ENCODE data around the gene ISM2. TPM values are rescaled to one million over a fixed set of nuclear protein-coding genes. Genes with fewer than 3 reads are reported as not detected.

ISM2 gene
- total RNA-seq, 1 experiment from 2014 or later = not detected

GRCh38 chr14:77469067-77469505, 29.5 kb downstream of the ISM2 start:
- TF ChIP-seq EGR1 (IDR thresholded peaks at IDR 0.05; ENCODE audit: low read depth) (no peak), TCF7L2 (IDR thresholded peaks at IDR 0.05; ENCODE audit: borderline replicate concordance, extremely low read depth, insufficient read depth, insufficient read length) (no peak), ELF1 (IDR thresholded peaks at IDR 0.05; ENCODE audit: borderline replicate concordance, low read depth) (no peak), ZFX (IDR thresholded peaks at IDR 0.05) (no peak), POLR2A (IDR thresholded peaks at IDR 0.05; ENCODE audit: borderline replicate concordance, extremely low read depth, insufficient read depth, insufficient read length) (no peak), RAD21 (IDR thresholded peaks at IDR 0.05; ENCODE audit: low read depth) (no peak), EZH2 (IDR thresholded peaks at IDR 0.05) (no peak), ZBTB33 (IDR thresholded peaks at IDR 0.05; ENCODE audit: extremely low read depth, insufficient replicate concordance, low read length) (no peak), POLR2AphosphoS5 (IDR thresholded peaks at IDR 0.05; ENCODE audit: low read depth, low read length) (no peak), MAX (IDR thresholded peaks at IDR 0.05) (no peak), CTCF (IDR thresholded peaks at IDR 0.05 in 2 of 3, conservative IDR thresholded peaks at IDR 0.05 in 1 of 3; ENCODE audit: borderline replicate concordance in 1 of 3, insufficient read depth in 1 of 3, low read depth in 2 of 3, low read length in 2 of 3) (no peak), JUND (IDR thresholded peaks at IDR 0.05) (no peak)
- no peak for ATAC-seq
- CTCF ChIA-PET = interaction anchor here (1.5 kb wide), 1 partner anchor 10 kb away, joined by 5 read pairs; no protein-coding TSS in a partner anchor
- no peak overlapping the region for H3K27ac ChIP-seq (ENCODE audit: low read depth, low read length)
- H3K4me2 ChIP-seq (ENCODE audit: low read length) = no peak overlapping the region
- H3K4me3 ChIP-seq (replicated peaks in 1 of 2; ENCODE audit: low read depth in 1 of 2, low read length in 2 of 2) = no peak overlapping the region
- H4K20me1 ChIP-seq (ENCODE audit: insufficient read depth) = no peaks in the 10 kb centered on the region
- no peaks in the 10 kb centered on the region for H3K4me1 ChIP-seq (ENCODE audit: control insufficient read depth in 1 of 2, insufficient read depth in 2 of 2, low read length in 2 of 2)
- intact Hi-C loops (cut with micrococcal nuclease) = no loop called here
- BruUV-seq (replicated peaks) = TSS peak; percentile 37
- H3K9me2 ChIP-seq (ENCODE audit: insufficient read depth) = no peaks in the 10 kb centered on the region
- peaks cover 4% of the 10 kb centered on the region; the same call in 1 of the 2 replicates for H3K79me2 ChIP-seq (ENCODE audit: insufficient read depth, low read length)
- 0 out of 2 replicates have a peak, but pooled peaks cover 4% of the 10 kb centered on the region for H3K27me3 ChIP-seq (ENCODE audit: insufficient read depth, low read length)
- no peak for DNase-seq (ENCODE audit: low read depth, low spot score)
- peaks cover 41 to 42% of the 10 kb centered on the region in 2 experiments; a peak in 3 of 4 replicates for H3K36me3 ChIP-seq (ENCODE audit: control insufficient read depth in 1 of 2, insufficient read depth in 2 of 2, low read length in 2 of 2)
- H2AFZ ChIP-seq (ENCODE audit: low read depth, low read length, poor library complexity, severe bottlenecking) = no peak overlapping the region
- no peaks in the 10 kb centered on the region for H3K9me3 ChIP-seq (ENCODE audit: control insufficient read depth in 1 of 2, insufficient read depth in 1 of 2, low read depth in 1 of 2, low read length in 2 of 2)
- POLR2A ChIA-PET = no interaction called here
- RAD21 ChIA-PET (ENCODE audit: low non-redundant PET in 1 of 2, low total read pairs in 2 of 2, uncharacterized antibody in 2 of 2, unreplicated experiment in 2 of 2) = no interaction called here
- no peak overlapping the region for H3K9ac ChIP-seq (ENCODE audit: low read length)

All from HCT116 (cell line).